Ramos (cell line): ENCODE measurements around the gene AGRN.
"Not testable (repeated sequence)": the region's sequence is repeated elsewhere in the genome, so short reads cannot be mapped to it uniquely, and the experiment has no call there.

Experiments
- in situ Hi-C: fragments of 300-500 bp; cut with MboI; formaldehyde crosslinking; loops from one replicate; pipeline ENCODE4 v1.14.3; 2022; ENCODE audit warnings: low sequenced_read_pairs; ENCODE audit not compliant: unreplicated experiment

AGRN gene

DNA sequence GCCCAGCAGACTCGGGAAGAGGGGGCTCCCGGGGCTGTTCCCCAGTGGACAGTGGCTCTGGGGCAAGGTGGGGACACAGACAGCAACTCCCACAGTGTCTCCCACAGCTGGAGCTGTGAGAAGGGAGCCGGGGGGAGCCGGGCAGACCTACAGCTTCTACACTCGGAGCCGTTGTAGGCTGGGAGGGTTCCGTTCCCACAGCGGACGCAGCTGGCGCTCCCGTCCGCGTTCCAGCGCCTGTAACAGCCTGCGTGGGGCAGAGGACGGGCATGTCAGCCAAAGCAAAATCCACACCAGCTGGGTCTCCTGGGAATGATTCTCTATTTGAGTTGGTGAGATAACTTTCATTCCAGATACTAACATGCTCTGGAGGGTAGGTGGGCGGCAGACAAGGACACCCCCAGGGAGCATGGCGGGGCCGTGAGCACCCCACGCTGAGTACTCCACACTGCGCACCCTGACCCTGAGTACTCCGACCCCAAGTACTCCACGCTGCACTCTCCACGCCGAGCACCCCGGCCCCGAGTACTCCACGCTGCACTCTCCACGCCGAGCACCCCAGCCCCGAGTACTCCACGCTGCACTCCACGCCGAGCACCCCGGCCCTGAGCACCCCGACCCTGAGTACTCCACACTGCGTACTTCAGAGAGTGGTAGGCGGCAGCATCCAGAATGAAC, 67.6 kb downstream of the AGRN start:
- in situ Hi-C loops: no loop called here

- in situ Hi-C loops: no loop called here
These were observed 68.3 kb downstream of the AGRN start for GRCh38 chr1:1088029-1088800.

- in situ Hi-C loops: no loop called here
These were observed 69.1 kb downstream of the AGRN start for GRCh38 chr1:1088801-1089680.

DNA sequence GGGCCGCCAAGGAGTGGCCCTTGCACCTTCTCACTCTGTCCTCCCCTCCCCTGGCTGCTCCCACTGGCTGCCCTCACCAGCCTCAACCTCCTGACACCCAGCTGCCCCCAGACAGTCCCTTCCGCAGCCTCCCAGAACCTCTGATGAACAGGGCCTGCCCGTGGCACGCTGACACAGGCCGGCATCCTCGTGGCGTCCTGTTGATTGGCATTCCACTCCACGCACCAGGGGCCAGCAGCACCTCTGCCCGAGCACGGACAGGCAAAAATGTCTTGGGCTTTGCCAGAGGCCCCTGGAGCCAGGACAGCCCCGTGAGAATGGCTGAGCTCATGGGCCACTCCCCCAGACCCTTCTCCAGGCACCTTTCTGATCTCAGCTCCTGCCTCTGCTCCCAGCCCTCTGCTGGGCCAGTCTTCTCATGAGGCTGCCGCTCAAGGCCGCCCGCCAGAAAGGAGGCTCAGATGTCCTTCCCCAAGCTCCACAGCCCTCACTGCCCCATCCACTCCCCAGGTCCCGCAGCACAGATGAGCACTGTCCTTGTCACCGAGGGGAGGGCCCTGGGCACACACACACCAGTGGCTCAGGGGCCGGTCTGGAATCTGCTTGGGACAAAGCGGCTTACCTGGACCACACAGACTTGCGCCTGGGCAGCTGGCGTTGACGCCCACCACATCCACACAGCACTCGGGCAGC, 70.0 kb downstream of the AGRN start:
- in situ Hi-C loops: no loop called here

GRCh38 chr1:1090424-1091343, 70.8 kb downstream of the AGRN start:
- in situ Hi-C loops: no loop called here

DNA sequence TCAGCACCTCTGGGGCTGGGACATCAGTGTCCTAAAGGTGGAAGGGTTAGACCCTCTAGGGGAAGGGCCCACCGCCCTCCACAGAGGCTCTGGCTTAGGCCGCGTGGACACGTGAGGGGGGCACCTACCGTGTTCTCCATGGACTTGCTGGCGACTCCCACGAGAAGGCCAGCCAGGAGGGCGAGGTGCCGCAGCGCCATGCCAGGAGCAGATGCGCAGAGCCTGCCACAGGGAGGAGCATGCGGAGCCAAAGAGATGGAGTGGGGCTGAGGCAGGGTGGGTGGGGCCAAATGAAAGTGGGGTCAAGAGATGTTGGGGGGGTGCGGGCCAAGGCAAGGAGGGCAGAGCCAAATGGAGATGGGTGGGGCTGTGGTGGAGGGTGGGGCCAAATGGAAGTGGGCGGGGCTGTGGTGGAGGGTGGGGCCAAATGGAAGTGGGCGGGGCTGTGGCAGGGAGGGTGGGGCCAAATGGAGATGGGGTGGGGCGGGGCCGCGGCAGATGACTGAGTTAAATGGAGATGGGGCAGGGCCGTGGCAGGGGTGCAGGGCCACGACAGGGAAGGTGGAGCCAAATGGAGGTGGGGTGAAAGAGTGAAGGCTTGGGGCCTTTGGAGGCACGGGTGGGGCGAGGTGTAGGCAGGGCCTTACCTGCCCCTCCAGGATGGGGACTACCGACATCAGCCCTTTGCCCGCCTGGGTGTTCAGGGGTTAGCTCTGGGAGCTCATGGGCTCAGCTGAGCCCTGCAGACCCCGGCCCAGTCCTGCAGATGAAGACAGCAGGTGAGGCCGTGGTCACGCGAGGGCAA, 71.6 kb downstream of the AGRN start:
- in situ Hi-C loops: no loop called here

GRCh38 chr1:1092149-1092855, 72.4 kb downstream of the AGRN start:
- in situ Hi-C loops: no loop called here

DNA sequence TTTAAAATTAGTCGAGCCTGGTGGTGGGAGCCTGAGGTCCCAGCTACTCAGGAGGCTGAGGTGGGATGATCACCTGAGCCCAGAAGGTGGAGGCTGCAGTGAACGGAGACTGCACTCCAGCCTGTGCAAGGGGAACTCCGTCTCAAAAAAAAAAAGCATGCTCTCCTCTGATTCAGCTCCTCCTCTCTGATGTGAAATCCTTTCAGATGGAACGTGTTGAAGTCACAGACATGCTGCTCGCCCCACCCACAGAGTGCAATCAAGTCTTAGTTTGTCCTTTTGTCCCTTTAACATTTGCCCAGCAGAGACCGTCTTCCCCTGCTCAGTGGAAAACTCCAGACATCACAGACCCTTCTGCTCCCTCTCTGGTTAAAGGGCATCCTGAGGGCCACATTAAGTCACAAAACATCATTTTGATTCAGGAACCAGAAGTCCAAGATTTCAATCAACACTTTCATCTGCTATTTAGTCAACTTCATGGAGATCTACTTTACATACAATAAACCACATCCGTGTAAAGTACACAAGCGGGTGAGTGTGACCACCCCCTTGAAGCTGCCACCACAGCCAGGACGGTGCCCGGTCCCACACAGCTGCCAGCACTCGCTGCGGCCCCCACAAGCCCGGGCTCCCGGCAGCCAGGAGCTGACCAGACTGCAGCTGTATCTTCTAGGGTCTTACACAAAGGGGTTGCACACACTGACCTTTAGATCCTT, 73.1 kb downstream of the AGRN start:
- in situ Hi-C loops: no loop called here

DNA sequence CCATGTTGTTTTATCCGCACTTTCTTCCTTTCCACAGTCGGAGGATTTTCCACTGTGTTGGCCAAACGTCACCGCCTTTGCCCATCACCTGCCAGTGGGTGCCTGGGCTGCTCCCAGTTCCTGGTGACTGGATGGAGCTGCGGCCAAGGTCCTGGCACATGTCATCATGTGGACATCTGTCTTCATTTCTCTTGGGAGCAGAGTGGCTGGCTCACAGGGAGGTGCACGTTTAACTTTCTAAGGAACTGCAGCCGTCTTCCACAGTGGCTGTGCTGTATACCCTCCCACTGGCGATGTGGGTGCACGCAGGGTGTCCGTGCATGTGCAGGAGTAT, 73.7 kb downstream of the AGRN start:
- in situ Hi-C loops: no loop called here

GRCh38 chr1:1094981-1095380, 75.1 kb downstream of the AGRN start:
- in situ Hi-C loops: no loop called here

DNA sequence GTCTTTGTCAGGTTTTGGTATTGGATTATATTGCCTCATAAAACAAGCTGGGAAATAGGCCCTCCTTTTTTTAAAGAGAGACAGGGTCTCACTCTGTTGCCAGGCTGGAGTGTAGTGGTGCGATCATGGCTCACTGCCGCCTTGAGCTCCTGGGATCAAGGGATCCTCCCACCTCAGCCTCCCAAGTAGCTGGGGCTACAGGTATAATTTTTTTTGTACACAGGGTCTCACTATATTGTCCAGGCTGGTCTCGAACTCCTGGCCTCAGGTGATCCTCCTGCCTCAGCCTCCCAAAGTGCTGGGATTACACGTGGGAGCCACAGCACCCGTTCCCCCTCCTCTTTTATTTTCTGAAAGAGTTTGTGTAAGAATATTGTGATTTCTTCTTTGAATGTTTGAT, 76.2 kb downstream of the AGRN start:
- in situ Hi-C loops: not testable (repeated sequence)

DNA sequence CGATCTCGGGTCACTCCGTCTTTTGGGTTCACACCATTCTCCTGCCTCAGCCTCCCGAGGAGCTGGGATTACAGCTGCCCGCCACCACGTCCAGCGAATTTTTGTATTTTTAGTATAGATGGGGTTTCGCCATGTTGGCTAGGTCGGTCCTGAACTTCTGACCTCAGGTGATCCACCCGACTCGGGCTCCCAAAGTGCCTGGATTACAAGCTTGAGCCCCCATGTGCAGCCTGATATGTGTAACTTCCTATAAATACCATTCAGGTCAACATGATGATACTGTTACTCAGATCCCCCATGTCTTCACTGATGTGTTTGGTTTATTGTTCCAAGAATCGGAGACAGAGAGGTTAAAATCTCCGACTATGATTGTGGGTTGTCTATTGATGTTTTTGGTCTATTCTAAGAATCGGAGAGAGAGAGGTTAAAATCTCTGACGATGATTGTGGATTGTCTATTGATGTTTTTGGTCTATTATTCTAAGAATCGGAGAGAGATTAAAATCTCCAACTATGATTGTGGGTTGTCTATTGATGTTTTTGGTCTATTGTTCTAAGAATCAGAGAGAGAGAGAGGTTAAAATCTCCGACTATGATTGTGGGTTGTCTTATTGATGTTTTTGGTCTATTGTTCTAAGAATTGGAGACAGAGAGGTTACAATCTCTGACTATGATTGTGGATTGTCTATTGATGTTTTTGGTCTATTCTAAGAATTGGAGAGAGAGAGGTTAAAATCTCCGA, 78.9 kb downstream of the AGRN start:
- in situ Hi-C loops: no loop called here

DNA sequence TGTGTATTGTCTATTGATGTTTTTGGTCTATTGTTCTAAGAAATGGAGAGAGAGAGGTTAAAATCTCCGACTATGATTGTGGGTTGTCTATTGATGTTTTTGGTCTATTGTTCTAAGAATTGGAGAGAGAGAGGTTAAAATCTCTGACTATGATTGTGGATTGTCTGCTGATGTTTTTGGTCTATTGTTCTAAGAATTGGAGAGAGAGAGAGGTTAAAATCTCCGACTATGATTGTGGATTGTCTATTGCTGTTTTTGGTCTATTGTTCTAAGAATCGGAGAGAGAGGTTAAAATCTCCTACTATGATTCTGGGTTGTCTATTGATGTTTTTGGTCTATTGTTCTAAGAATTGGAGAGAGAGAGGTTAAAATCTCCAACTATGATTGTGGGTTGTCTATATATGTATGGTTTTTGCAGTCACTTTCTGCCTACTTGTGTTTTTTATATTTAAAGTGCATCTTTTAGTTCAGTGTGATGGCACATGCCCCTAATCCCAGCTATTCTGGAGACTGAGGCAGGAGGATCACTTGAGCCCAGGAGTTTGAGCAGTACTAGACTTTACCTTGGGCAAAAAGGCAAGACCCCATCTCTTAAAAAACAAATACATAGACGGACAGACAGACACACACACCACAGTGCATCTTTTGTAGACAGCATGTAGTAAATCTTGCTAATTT, 79.7 kb downstream of the AGRN start:
- in situ Hi-C loops: loop anchor here (5.0 kb wide), 1 partner anchor 48 kb away; no protein-coding TSS in a partner anchor

DNA sequence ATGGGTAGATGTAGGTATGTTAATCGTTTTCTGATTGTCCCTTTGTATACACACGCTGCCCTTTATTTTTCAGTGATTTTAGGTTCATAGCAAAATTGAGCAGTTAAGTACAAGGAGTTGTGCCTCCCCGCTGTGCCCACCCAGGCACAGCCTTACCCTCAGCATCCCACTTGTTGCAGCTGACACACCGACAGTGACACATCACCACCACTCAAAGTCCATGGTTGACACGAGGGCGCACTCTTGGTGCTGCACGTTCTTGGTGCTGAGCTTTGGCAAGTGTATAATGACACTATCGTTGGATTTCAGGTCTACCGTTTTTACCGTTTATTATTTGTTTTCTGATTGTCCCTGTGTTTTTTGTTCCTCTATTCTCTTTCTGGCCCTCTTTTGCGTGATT, 80.4 kb downstream of the AGRN start:
- in situ Hi-C loops: loop anchor here (5.0 kb wide), 1 partner anchor 47 kb away; no protein-coding TSS in a partner anchor

DNA sequence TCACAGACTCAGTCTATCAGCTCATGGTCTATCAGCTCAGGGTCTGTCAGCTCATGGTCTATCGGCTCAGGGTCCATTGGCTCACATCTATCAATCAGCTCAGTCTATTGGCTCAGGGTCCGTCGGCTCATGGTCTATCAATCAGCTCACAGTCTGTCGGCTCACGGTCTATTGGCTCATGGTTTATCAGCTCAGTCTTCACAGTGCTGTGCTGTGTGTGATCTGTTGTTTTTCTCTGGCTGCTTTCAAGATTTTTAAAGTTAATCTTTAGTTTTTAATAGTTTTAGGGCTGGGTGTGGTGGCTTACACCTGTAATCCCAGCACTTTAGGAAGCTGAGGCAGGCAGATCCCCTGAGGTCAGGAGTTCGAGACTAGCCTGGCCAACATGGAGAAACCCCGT, 81.6 kb downstream of the AGRN start:
- in situ Hi-C loops: loop anchor here (5.0 kb wide), 1 partner anchor 46 kb away; no protein-coding TSS in a partner anchor

DNA sequence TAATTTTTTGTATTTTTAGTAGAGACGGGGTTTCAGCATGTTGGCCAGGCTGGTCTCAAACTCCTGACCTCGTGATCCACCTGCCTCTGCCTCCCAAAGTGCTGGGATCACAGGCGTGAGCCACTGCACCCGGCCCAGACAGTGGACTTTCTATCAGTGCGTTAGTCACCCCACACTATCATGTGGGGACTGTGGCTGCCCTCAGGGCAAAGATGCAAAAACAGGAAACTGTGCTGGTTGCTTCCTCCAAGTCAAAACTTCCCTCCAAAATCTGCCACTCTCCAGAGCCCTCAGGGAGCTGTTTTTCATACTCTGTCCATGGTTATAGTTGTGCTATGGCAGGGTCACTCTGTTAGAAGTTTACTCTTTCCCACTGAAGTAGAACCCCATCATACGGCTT, 84.2 kb downstream of the AGRN start:
- in situ Hi-C loops: loop anchor here (5.0 kb wide), 1 partner anchor 43 kb away; no protein-coding TSS in a partner anchor
